Hepatocyte (in vitro differentiated cells): ENCODE data around the gene ASB4. TPM values are rescaled to one million over a fixed set of nuclear protein-coding genes. Genes with fewer than 3 reads are reported as not detected.

ENCODE experiments used
- DNase-seq: peaks from one replicate; pipeline ENCODE4 v3.0.0-alpha.2; 2016; ENCODE audit warnings: low spot score
- H2AFZ ChIP-seq: fragments of 200-600 bp; sonication (generic); 2 replicates; pipeline ENCODE4 v1.6.0; 2016; ENCODE audit warnings: antibody characterized with exemption, mild to moderate bottlenecking
- H3K27ac ChIP-seq: fragments of 200-600 bp; sonication (generic); 2 replicates; pipeline ENCODE4 v1.5.1; 2016; ENCODE audit warnings: mild to moderate bottlenecking
- H3K27me3 ChIP-seq: fragments of 200-600 bp; sonication (generic); 2 replicates; pipeline ENCODE4 v1.6.1; 2016
- H3K36me3 ChIP-seq: fragments of 200-600 bp; sonication (generic); replicated peaks from 2 replicates; pipeline ENCODE4 v1.5.1; 2016; ENCODE audit warnings: low read depth; ENCODE audit not compliant: insufficient read depth
- H3K4me1 ChIP-seq: fragments of 200-600 bp; sonication (generic); 2 replicates; pipeline ENCODE4 v1.5.1; 2016; ENCODE audit warnings: mild to moderate bottlenecking, moderate library complexity; ENCODE audit not compliant: insufficient read depth
- H3K4me2 ChIP-seq: fragments of 200-600 bp; sonication (generic); 2 replicates; pipeline ENCODE4 v1.6.0; 2016
- H3K4me3 ChIP-seq: fragments of 200-600 bp; sonication (generic); 2 replicates; pipeline ENCODE4 v1.5.1; 2016; ENCODE audit warnings: mild to moderate bottlenecking
- H3K79me2 ChIP-seq: fragments of 200-600 bp; sonication (generic); 2 replicates; pipeline ENCODE4 v1.6.0; 2017; ENCODE audit warnings: mild to moderate bottlenecking
- H3K9me2 ChIP-seq: fragments of 200-600 bp; sonication (generic); replicated peaks from 2 replicates; pipeline ENCODE4 v1.6.0; 2017; ENCODE audit warnings: mild to moderate bottlenecking; ENCODE audit not compliant: insufficient read depth
- H3K9me3 ChIP-seq: fragments of 200-600 bp; sonication (generic); 2 replicates; pipeline ENCODE4 v1.5.1; 2016; ENCODE audit warnings: low read depth, mild to moderate bottlenecking
- H4K20me1 ChIP-seq: fragments of 200-600 bp; sonication (generic); 2 replicates; pipeline ENCODE4 v1.6.0; 2016; ENCODE audit warnings: mild to moderate bottlenecking; ENCODE audit not compliant: insufficient read depth, poor library complexity, severe bottlenecking
- EZH2 ChIP-seq: fragments of 200-600 bp; sonication (generic); IDR thresholded peaks from 2 replicates; pipeline ENCODE4 v1.6.1; 2016; ENCODE audit warnings: antibody characterized with exemption, mild to moderate bottlenecking, borderline replicate concordance
- EZH2phosphoT487 ChIP-seq: fragments of 200-600 bp; sonication (generic); IDR thresholded peaks from one replicate; pipeline ENCODE4 v1.6.1; 2018; ENCODE audit warnings: antibody characterized with exemption, mild to moderate bottlenecking, low read depth, moderate library complexity; ENCODE audit not compliant: unreplicated experiment, severe bottlenecking
- WGBS: methylation state at CpG from one replicate; pipeline ENCODE4 v1.1.6; 2016; ENCODE audit warnings: low lambda C conversion rate; ENCODE audit errors: missing lambda C conversion rate; 5-methylcytosine and 5-hydroxymethylcytosine counted together
- polyA plus RNA-seq: library from polyadenylated mRNA; unstranded; fragments of >200 nt; fragmentation: Nextera tagmentation; extraction: Ambion mirVana; gene quantifications from 2 replicates; pipeline ENCODE4 v1.2.1, GENCODE V29; 2016
- total RNA-seq: library from RNA; depleted of rRNA; stranded (reverse); fragments of >200 nt; gene quantifications from 2 replicates; pipeline ENCODE4 v1.2.3, GENCODE V29; 2014
- TF ChIP-seq, protein P1 (sequence below): fragments of 200-600 bp; sonication (generic); IDR thresholded peaks from 2 replicates; pipeline ENCODE4 v1.5.1; 2016; ENCODE audit warnings: antibody characterized with exemption, mild to moderate bottlenecking; ENCODE audit not compliant: poor library complexity

The ASB4 gene
- total and polyA plus RNA-seq, 2 experiments from 2014 or later: 0.03 to 0.35 TPM

DNA sequence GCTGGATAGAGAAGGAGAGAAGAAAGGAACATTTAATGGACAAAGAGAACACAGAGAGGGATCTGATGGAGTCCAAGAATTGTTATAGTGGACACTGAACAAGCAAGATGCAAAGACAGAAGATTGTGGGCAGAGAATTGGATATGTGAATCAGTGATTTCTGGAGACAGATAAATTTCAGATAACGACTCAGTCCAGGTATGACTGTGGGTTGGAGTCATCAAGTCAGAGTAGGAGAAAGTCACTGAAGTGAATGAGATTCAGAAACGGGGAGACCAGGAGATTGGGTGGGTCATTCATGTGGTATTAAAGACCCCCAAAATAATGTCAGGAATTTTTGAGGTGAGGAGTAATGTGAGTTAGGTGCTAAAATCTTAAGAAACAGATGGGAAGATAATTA, 23.0 kb downstream of the ASB4 start:
- Histone ChIP-seq H3K9me2 (no peaks in the 10 kb centered on the region), H3K4me3 (no peak overlapping the region), H3K4me1 (peaks cover 2% of the 10 kb centered on the region), H3K9me3 (no peaks in the 10 kb centered on the region), H4K20me1 (no peaks in the 10 kb centered on the region), H3K79me2 (no peaks in the 10 kb centered on the region), H3K4me2 (no peak overlapping the region), H2AFZ (no peak overlapping the region), H3K27ac (no peak overlapping the region), H3K36me3 (no peaks in the 10 kb centered on the region), H3K27me3 (no peaks in the 10 kb centered on the region)
- no peak for DNase-seq
- 84% methylated on average over 2 of the region's 2 CpGs for WGBS
- TF ChIP-seq, protein P1, sequence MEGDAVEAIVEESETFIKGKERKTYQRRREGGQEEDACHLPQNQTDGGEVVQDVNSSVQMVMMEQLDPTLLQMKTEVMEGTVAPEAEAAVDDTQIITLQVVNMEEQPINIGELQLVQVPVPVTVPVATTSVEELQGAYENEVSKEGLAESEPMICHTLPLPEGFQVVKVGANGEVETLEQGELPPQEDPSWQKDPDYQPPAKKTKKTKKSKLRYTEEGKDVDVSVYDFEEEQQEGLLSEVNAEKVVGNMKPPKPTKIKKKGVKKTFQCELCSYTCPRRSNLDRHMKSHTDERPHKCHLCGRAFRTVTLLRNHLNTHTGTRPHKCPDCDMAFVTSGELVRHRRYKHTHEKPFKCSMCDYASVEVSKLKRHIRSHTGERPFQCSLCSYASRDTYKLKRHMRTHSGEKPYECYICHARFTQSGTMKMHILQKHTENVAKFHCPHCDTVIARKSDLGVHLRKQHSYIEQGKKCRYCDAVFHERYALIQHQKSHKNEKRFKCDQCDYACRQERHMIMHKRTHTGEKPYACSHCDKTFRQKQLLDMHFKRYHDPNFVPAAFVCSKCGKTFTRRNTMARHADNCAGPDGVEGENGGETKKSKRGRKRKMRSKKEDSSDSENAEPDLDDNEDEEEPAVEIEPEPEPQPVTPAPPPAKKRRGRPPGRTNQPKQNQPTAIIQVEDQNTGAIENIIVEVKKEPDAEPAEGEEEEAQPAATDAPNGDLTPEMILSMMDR: no peak
- TF ChIP-seq EZH2phosphoT487: no peak
- no peak for TF ChIP-seq EZH2

- Histone ChIP-seq H2AFZ (no peak overlapping the region), H3K4me3 (no peak overlapping the region), H3K27me3 (no peaks in the 10 kb centered on the region), H3K4me1 (peaks cover 2% of the 10 kb centered on the region), H3K9me3 (no peaks in the 10 kb centered on the region), H3K4me2 (no peak overlapping the region), H3K36me3 (no peaks in the 10 kb centered on the region), H3K27ac (no peak overlapping the region), H4K20me1 (no peaks in the 10 kb centered on the region), H3K79me2 (no peaks in the 10 kb centered on the region), H3K9me2 (no peaks in the 10 kb centered on the region)
- 21% methylated on average over 5 of the region's 5 CpGs for WGBS
- TF ChIP-seq EZH2 (no peak), EZH2phosphoT487 (no peak)
- TF ChIP-seq, protein P1: no peak
- peak; percentile 69 for DNase-seq
Observed at GRCh38 chr7:95509199-95509598, 23.5 kb downstream of the ASB4 start.

GRCh38 chr7:95511716-95512260, 26.0 kb downstream of the ASB4 start:
- no peaks in the 10 kb centered on the region for H3K27me3 ChIP-seq
- H3K4me3 ChIP-seq: no peak overlapping the region
- H3K79me2 ChIP-seq: no peaks in the 10 kb centered on the region
- H3K36me3 ChIP-seq: no peaks in the 10 kb centered on the region
- no peaks in the 10 kb centered on the region for H3K9me3 ChIP-seq
- H3K9me2 ChIP-seq: no peaks in the 10 kb centered on the region
- TF ChIP-seq, protein P1: peak; percentile 90
- no peak for TF ChIP-seq EZH2phosphoT487
- TF ChIP-seq EZH2: no peak
- H3K4me1 ChIP-seq: peaks cover 2% of the 10 kb centered on the region
- peak; percentile 84 for DNase-seq
- 43% methylated on average over 6 of the region's 6 CpGs for WGBS
- no peak overlapping the region for H3K27ac ChIP-seq
- H3K4me2 ChIP-seq: peak overlapping the region; percentile 51
- no peaks in the 10 kb centered on the region for H4K20me1 ChIP-seq
- no peak overlapping the region for H2AFZ ChIP-seq

GRCh38 chr7:95517458-95517857, 31.7 kb downstream of the ASB4 start:
- Histone ChIP-seq H3K79me2 (no peaks in the 10 kb centered on the region), H3K9me3 (no peaks in the 10 kb centered on the region), H4K20me1 (no peaks in the 10 kb centered on the region), H3K27me3 (no peaks in the 10 kb centered on the region), H3K9me2 (no peaks in the 10 kb centered on the region), H3K4me1 (no peaks in the 10 kb centered on the region), H3K4me2 (no peak overlapping the region), H3K36me3 (no peaks in the 10 kb centered on the region), H2AFZ (no peak overlapping the region), H3K27ac (no peak overlapping the region), H3K4me3 (no peak overlapping the region)
- WGBS: 79% methylated on average over 2 of the region's 2 CpGs
- TF ChIP-seq, protein P1: no peak
- TF ChIP-seq EZH2phosphoT487 (no peak), EZH2 (no peak)
- no peak for DNase-seq
